ENCODE data around the gene CLSTN3. TPM values are rescaled to one million over a fixed set of nuclear protein-coding genes. Genes with fewer than 3 reads are reported as not detected.

CLSTN3 gene
- total and polyA plus RNA-seq, 2 of the 13 experiments (the other 11 are each of a cell fraction or from before 2014, with no cell fraction given): 26.2 to 94.1 TPM

DNA sequence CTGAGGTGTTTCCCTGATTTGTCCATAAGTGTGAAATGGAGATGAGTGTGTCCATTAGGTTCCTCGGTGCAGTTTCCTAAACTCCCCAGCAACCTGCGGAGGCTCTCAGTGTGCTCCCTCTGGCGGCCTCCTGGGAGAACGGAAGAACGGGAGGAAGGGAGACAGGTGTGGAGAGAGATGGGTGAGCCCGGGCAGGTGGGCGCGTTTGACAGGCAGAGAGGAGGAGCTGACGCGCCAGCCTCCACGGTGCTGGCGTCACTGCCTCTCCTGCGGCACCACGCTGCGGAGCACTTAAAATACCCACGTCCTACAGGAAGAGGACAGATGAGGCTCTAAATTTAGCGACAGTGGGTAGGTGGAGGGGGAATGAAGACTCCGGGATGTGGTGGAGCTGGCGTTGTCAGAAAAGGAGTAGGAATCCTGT, 32.5 kb downstream of the CLSTN3 start (continued):
- TF ChIP-seq MAZ (IDR thresholded peaks at IDR 0.05; ENCODE audit: borderline replicate concordance, low read depth, low read length) (no peak), MAZ (CRISPR knock-in tag; IDR thresholded peaks at IDR 0.05; ENCODE audit: low read depth) (0 out of 2 replicates have a peak, but pooled peaks have one; percentile 30), ZNF572 (CRISPR knock-in tag; IDR thresholded peaks at IDR 0.05) (no peak), ZNF292 (CRISPR knock-in tag; IDR thresholded peaks at IDR 0.05; ENCODE audit: borderline replicate concordance, low read depth) (no peak), FOXA1 (IDR thresholded peaks at IDR 0.05) (no peak), FOXA1 (CRISPR knock-in tag; IDR thresholded peaks at IDR 0.05) (no peak), TAF1 (CRISPR knock-in tag; IDR thresholded peaks at IDR 0.05) (no peak), STAT5B (CRISPR knock-in tag; IDR thresholded peaks at IDR 0.05) (no peak)

DNA sequence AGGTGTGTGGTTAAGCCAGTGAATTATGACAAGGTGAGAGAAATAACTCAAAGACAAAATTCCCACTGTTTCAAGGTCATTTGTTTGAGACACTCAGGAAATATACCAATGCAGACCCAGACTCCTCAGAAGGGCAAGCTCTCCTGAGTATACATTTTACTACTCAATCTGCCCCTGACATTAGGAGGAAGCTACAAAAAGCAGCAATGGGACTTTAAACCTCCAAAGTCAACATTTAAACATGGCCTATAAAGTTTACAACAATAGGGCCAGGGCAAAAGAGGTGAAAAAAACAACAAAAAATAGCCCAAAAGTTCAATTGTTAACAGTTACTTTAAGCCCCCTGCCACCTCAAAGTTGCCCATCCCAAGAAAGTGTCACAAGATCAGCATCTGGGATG, 39.8 kb downstream of the CLSTN3 start:
- no peak overlapping the region for H3K9ac ChIP-seq (ENCODE audit: insufficient read depth, low read depth, low read length)
- CTCF ChIA-PET (ENCODE audit: low intra/inter-chr PET ratio, low total read pairs): no interaction called here
- no peaks in the 10 kb centered on the region for H4K20me1 ChIP-seq (ENCODE audit: insufficient read depth, low read length)
- ATAC-seq (no peak), DNase-seq (ENCODE audit: low spot score) (no peak), FAIRE-seq (no peak)
- no peak overlapping the region for H3K4me3 ChIP-seq (replicated peaks in 1 of 3; ENCODE audit: insufficient read depth in 1 of 3, low read depth in 2 of 3, low read length in 3 of 3)
- H3K36me3 ChIP-seq (replicated peaks in 1 of 2; ENCODE audit: control insufficient read depth in 1 of 2, insufficient read depth in 2 of 2, low read length in 2 of 2): no peaks in the 10 kb centered on the region
- H3K9me3 ChIP-seq (ENCODE audit: low read length): peaks cover 59% of the 10 kb centered on the region
- H3K79me2 ChIP-seq (ENCODE audit: insufficient read depth, low read length): no peaks in the 10 kb centered on the region
- H3K4me2 ChIP-seq (ENCODE audit: low read depth, low read length): no peak overlapping the region
- in situ Hi-C loops (cut with HindIII; ENCODE audit: extremely low pct_ligation_motif_present, low pct_unique_long_range_greater_than_20kb) (no loop called here), intact Hi-C loops (cut with micrococcal nuclease; ENCODE audit: unreplicated experiment) (no loop called here)
- POLR2A ChIA-PET: no interaction called here
- no peak overlapping the region for H3K27ac ChIP-seq (ENCODE audit: extremely low read length, insufficient read depth, low read length)
- no peaks in the 10 kb centered on the region for H3K4me1 ChIP-seq (ENCODE audit: insufficient read depth, low read length)
- TF ChIP-seq ZNF234 (CRISPR knock-in tag; conservative IDR thresholded peaks at IDR 0.05) (no peak), CHD2 (IDR thresholded peaks at IDR 0.05; ENCODE audit: low read depth, low read length) (no peak)
- no TSS peak for BruUV-seq (replicated peaks)
- H2AFZ ChIP-seq (ENCODE audit: low read length): no peak overlapping the region
- no peaks in the 10 kb centered on the region; a peak in 1 of 5 replicates for H3K27me3 ChIP-seq (ENCODE audit: control insufficient read depth in 1 of 2, insufficient read depth in 2 of 2, low read length in 2 of 2)

DNA sequence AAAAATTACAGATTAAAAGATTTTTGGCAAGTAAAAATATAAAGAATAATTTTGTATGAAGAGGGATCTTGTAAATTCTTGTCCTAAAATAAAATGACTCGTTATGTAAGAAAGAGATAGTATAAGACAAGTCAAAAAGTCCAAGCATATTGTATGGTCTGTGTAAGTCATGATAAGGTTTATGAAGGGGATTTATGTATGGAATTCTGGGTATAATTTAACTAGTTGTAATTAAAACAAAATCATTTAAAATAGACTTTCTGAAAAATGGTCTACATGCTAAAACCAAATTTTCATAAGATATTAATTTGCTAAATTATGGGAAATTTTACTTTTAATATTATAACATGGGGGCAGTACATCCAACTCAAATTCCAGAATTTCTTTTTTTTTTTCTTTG, 41.7 kb downstream of the CLSTN3 start:
- Histone ChIP-seq H4K20me1 (ENCODE audit: insufficient read depth, low read length) (no peaks in the 10 kb centered on the region), H3K4me3 (replicated peaks in 1 of 3; ENCODE audit: insufficient read depth in 1 of 3, low read depth in 2 of 3, low read length in 3 of 3) (no peak overlapping the region), H3K9me3 (ENCODE audit: low read length) (peaks cover 56% of the 10 kb centered on the region), H3K79me2 (ENCODE audit: insufficient read depth, low read length) (no peaks in the 10 kb centered on the region), H3K27me3 (ENCODE audit: control insufficient read depth in 1 of 2, insufficient read depth in 2 of 2, low read length in 2 of 2) (no peaks in the 10 kb centered on the region), H3K4me2 (ENCODE audit: low read depth, low read length) (no peak overlapping the region), H3K27ac (ENCODE audit: extremely low read length, insufficient read depth, low read length) (no peak overlapping the region), H2AFZ (ENCODE audit: low read length) (no peak overlapping the region), H3K4me1 (ENCODE audit: insufficient read depth, low read length) (no peaks in the 10 kb centered on the region), H3K9ac (ENCODE audit: insufficient read depth, low read depth, low read length) (no peak overlapping the region), H3K36me3 (replicated peaks in 1 of 2; ENCODE audit: control insufficient read depth in 1 of 2, insufficient read depth in 2 of 2, low read length in 2 of 2) (no peaks in the 10 kb centered on the region)
- ATAC-seq (no peak), FAIRE-seq (no peak), DNase-seq (ENCODE audit: low spot score) (no peak)
- in situ Hi-C loops (cut with HindIII; ENCODE audit: extremely low pct_ligation_motif_present, low pct_unique_long_range_greater_than_20kb): no loop called here
- 0% methylated on average over 1 of the region's 1 CpG for WGBS (ENCODE audit: low lambda C conversion rate)
- ChIA-PET CTCF (ENCODE audit: low intra/inter-chr PET ratio, low total read pairs) (no interaction called here), POLR2A (no interaction called here)
- intact Hi-C loops (cut with micrococcal nuclease; ENCODE audit: unreplicated experiment): no loop called here
- no TSS peak for BruUV-seq (replicated peaks)
- TF ChIP-seq RFXANK (CRISPR knock-in tag; IDR thresholded peaks at IDR 0.05) (no peak), ZFP36 (IDR thresholded peaks at IDR 0.05; ENCODE audit: borderline replicate concordance, low read depth, low read length, partially characterized antibody) (peak; percentile 46)

All from HepG2 (cell line).